ENCODE results near the gene RGL4.
"Not testable (repeated sequence)": the region's sequence is repeated elsewhere in the genome, so short reads cannot be mapped to it uniquely, and the experiment has no call there.

RGL4 gene, protein sequence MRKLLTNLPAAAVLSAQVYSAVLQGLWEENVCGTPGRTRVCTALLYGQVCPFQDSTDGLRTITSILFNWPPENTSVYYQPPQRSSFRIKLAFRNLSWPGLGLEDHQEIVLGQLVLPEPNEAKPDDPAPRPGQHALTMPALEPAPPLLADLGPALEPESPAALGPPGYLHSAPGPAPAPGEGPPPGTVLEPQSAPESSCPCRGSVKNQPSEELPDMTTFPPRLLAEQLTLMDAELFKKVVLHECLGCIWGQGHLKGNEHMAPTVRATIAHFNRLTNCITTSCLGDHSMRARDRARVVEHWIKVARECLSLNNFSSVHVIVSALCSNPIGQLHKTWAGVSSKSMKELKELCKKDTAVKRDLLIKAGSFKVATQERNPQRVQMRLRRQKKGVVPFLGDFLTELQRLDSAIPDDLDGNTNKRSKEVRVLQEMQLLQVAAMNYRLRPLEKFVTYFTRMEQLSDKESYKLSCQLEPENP

GRCh38 chr22:23690713-23691112, at the start of gene RGL4:
TSS of gene RGL4 (plus strand) at chr22:23691013. CDS start at chr22:23692031, 1,018 bp downstream.
- Histone ChIP-seq H3K4me3 (no peak within 1 kb of the TSS), H3K27ac (no peak within 1 kb of the TSS)

- H3K27ac ChIP-seq, H3K4me3 ChIP-seq: not testable (repeated sequence)
Measured at GRCh38 chr22:23646526-23646925, 44.3 kb upstream of the RGL4 start.

- H3K4me3 ChIP-seq, result no peak overlapping the region
- no peak overlapping the region for H3K27ac ChIP-seq
Measured at GRCh38 chr22:23649071-23649501, 41.7 kb upstream of the RGL4 start.

DNA sequence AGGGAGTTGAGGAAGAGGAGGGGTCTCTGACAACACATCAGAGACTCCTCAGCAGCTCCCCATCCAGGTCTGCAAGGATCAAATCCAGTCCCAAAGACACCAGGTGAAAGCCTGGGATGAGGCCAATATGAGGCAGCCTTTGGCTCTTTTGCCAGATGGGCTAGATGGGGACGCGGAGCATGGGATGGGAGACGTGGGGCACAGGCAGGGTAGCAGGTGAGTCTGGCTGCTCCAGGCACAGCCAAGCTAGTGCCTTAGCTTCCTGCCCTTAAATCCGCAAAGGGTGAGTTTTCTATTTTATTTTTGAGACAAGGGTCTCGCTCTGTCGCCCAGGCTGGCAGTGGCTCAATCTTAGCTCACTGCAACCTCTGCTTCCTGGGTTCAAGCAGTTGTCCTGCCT, 39.1 kb upstream of the RGL4 start:
- H3K27ac ChIP-seq, result no peak overlapping the region
- no peak overlapping the region for H3K4me3 ChIP-seq

DNA sequence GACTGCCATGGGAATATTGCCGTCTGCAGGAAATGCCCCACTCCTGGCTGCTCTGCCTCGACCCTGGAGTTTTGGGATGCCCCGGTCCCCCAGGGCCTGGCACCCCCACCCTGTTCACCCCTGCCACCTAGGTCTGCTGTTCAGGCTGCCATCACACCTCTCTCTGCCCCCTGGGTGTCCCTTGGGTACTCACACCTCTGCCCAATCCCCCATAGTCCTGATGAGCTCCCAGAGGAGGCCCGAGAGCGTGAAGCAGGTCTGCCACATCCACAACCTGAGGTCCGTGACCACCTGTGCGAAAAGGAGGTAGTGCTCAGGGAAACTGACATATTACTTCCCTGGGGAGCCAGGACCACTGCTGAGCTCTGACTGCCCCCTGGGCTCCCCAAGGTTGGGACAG, 38.5 kb upstream of the RGL4 start:
- Histone ChIP-seq H3K4me3 (no peak overlapping the region), H3K27ac (no peak overlapping the region)

DNA sequence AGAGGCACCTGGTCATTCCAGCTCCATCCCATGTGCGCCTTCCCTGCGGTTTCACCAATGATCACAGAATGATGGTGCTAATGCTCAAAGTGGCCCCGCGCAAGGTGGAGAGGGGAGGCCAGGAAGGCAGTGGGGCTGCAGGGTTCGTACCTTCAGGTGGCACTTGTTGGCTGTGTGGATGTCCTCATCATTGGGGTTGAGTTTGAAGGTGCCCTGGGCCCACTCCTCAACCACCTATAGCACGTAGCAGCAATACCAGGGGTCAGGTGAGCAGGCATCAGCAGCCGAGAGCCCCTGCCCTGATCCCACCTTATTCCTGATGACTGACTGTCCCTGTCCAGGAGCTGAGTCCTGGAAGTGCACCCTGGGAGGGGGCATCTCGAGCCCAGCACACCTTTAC, 38.1 kb upstream of the RGL4 start:
- Histone ChIP-seq H3K4me3 (no peak overlapping the region), H3K27ac (no peak overlapping the region)

GRCh38 chr22:23655891-23656475, 34.8 kb upstream of the RGL4 start:
- Histone ChIP-seq H3K27ac (no peak overlapping the region), H3K4me3 (no peak overlapping the region)

DNA sequence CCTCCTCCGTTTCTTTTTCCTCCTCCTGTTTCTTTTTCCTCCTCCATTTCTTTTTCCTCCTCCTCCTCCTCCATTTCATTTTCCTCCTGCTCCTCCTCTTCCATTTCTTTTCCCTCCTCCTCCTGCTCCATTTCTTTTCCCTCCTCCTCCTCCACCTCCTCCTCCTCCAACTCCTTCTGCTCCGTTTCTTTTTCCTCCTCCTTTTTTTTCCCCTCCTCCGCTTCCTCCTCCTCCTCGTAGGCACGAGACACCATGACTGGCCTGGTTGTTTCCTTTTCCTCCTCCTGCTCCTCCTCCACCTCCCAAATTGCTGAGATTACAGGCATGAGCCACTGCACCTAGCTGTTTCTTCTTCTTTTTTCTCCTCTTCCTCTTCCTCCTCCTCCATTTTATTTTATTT, 33.1 kb upstream of the RGL4 start:
- Histone ChIP-seq H3K27ac (no peak overlapping the region), H3K4me3 (no peak overlapping the region)

- H3K4me3 ChIP-seq, H3K27ac ChIP-seq: not testable (repeated sequence)
Measured at GRCh38 chr22:23660381-23660780, 30.4 kb upstream of the RGL4 start.

DNA sequence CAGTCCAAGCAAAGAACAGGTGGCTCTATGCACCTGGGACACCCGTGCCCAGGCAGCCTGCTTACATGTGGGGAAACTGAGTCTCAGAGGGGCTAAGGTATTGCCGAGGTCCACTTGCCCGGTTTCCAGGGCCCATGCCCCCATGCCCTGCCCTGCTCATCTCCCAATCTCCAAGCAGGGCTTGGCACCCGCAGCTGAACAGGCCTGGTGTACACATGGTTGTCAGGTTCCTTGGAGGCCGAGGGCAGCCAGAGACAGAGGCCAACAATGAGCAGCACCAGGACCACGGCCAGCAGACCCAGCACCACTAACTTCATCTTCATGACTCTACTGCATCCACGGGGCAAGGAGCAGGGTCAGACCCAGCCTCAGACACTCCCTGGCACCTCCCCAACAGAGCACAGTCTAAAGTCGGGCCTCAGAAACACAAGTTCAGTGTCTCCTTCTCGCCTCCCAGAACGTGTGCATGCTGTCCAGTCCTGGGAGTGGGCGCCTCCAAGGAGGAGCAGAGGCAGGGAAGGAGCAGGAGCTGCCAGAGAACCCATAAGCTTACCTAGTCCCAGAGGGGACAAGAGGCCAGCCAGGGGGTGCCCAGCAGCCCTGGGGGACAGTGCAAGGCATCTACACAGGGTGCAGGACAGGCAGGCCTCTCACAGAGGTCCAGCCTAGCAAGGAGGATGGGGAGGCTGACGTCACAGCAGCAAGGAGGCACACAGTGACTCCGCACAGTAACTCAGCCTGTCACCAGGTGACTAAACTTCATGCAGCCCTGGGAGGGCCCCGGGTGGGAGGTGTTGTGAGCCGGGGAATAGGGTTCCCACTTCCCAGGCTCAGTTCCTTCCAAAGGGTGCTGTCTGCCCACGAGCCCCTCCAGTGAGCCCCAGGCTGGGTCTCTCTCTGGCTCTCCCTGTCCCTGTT, 20.2 kb upstream of the RGL4 start:
- no peak overlapping the region for H3K4me3 ChIP-seq

GRCh38 chr22:23671387-23671786, 19.4 kb upstream of the RGL4 start:
- H3K27ac ChIP-seq, H3K4me3 ChIP-seq: not testable (repeated sequence)

More for the DNA sequence above, 20.2 kb upstream of the RGL4 start:
- H3K27ac ChIP-seq, result no peak overlapping the region

DNA sequence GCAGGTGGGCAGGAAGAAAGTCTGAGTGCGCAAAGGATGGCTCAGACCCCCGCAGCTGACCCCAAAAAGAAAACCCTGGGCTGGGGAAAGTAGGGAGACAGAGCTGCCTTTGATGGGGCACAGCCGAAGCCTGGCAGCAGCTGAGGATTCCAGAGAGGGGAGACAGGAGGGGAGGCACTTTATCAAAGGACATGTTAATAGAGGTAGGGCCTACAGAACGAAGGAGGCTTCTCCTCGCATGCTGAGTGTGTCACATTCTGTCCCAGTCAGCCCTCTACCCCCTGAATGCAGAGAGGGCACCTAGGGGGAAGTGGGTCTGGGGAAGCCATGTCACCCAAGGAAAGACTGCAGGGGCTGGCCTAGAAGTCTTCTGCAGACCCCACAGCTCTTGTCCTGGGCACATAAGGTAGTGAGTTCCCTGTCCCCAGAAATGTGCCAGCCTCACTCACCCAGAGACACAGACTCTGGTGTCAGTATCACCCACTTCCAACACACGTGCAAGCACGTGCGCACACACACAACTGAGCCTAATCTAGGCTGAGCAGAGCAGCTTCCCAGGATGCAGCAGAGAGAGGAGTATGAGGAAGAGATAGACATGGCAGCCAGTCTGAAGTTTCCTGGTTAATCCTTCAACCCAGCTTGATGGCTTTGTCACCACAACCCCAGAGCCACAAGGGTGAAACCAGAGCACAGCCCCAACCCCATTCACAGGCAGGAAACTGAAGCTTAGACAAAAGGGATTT, 18.3 kb upstream of the RGL4 start:
- H3K4me3 ChIP-seq, H3K27ac ChIP-seq: not testable (repeated sequence)

DNA sequence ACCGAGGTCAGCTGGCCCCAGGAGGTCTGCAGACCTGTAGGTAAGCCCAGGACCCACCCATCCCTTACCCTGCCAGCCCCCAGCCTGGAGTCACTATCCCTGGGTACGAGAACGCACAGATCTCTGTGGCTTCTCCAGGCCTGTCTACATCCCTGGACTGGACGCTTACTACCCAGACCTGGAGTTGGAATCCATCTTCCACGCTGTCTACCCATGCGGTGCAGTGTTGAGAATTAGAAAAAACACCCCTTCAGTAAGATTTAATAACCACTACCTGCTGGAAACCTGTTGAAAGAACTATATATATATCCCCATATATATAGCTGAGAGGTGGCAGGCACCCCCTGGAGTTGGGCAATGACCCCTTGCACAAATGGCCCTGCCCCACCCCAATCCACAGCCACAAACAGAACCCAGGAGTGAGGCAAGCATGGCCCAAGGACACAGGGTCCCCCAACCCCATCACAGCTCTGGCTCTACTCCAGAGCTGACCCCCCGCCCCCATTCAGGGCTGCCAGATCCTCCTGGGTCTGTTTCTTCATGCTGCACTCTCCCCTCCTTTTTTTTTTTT, 17.7 kb upstream of the RGL4 start:
- no peak overlapping the region for H3K4me3 ChIP-seq
- no peak overlapping the region for H3K27ac ChIP-seq

- no peak overlapping the region for H3K27ac ChIP-seq
- no peak overlapping the region for H3K4me3 ChIP-seq
Measured at GRCh38 chr22:23673826-23674690, 16.8 kb upstream of the RGL4 start.

GRCh38 chr22:23674886-23675501, 15.8 kb upstream of the RGL4 start:
- H3K4me3 ChIP-seq, H3K27ac ChIP-seq: not testable (repeated sequence)

DNA sequence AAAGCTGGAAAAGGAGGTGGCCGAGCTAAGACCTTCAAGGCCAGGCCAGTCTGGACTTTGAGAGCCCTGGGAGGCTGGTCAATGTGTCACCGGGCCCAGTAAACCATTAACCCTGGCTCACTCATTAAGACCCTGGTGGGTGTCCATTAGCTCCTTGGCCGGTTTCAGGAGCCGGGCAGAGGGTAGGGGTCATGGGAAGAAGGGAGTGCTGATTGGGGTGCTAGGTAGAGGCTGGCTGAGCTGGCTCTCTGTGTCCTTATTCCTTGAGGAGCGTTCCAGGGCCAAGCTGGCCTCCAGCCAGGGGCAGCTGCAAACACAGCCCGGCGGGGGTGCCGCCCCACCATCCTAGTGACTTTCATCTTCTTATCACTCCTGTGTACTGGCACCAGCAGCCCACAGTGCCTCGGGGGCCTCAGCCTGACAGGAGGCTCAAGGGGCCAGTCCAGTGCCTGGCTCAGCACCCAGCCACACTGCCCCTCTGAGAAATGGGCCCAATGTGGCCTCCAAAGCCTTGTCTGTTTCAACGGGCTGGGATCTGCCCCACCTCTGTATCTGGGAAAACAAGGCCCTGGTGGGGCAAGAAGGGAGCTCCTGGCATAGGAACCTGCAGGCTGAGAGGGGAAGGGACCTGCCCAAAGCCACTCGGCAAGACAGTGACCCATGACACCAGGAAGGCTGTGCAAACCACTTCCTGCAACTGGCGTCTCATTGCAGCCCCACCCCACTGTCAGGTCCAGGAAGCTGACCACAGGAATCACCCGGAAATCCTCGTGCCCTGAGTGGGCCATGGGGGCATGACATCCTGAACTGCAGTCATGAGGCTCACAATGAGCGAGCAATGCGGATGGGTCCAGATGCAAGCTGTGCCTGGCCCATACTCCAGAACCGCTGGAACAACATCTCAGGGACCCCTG, 15.1 kb upstream of the RGL4 start:
- H3K27ac ChIP-seq, result peak overlapping the region in 1 of 21 experiments; percentile 44
- no peak overlapping the region for H3K4me3 ChIP-seq
